Left lobe of liver (tissue), 2 donors: ENCODE results near the gene CHSY1. TPM values are rescaled to one million over a fixed set of nuclear protein-coding genes. Genes with fewer than 3 reads are reported as not detected.
A peak's percentile ranks its signal among the peaks of the same experiment; 100 is the strongest.

ENCODE experiments used
- ATAC-seq: fragments of 200-7000 bp; cut with Tn5 transposase; one replicate; pipeline ENCODE4 v1.9.1; 2020; ENCODE audit warnings: mild to moderate bottlenecking, moderate library complexity
- DNase-seq: peaks from one replicate; pipeline ENCODE4 v3.0.0-alpha.2; 2020; ENCODE audit warnings: low spot score
- total RNA-seq: library from RNA; stranded (reverse); gene quantifications from one replicate; pipeline ENCODE4 v1.2.1, GENCODE V29; 2021
- donor health status: DM: no; HTN: no; CAD: no; lungs with moderate emphysema.
- donor health status: DM: no; HTN: yes; CAD: no.

CHSY1 gene
- total RNA-seq, 1 donor from 2014 or later = 6.3 TPM

DNA sequence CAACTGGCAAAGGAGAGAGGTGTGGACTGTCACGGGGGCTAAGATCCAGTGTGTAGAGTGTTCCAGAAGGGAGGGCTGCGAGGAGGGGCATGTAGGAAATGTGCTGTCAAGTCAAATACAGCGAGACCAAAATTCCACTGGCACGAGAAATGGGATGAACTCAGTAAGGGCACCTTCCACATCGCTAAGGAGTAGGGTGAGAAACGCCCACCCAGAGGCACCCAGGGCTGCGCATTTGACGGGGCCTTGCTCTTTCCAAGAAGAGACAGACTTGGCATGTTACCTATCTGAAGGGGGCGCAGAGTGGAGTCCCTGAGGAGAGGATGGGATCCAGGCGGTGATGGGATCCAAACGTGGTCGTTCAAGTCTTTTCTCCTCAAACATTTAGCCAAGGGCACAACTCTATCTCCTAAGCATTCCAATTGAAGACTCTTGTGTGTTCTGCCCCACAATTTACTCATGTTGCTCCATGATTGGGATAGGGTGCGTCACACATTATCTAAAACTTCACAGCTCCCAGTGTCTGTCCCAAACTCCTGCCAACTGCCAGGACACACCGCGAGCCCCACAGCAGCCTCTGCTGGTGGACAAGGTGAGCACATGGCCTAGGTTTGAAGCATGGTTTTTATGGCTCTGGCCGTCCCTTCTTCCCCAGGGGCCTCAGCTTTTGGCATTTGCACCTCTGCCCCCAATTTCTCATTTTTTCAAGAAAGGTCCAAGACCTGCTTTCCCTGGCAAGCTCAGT lies 17.8 kb upstream of the CHSY1 start:
- peak; percentile 66 for ATAC-seq
- DNase-seq = no peak

DNA sequence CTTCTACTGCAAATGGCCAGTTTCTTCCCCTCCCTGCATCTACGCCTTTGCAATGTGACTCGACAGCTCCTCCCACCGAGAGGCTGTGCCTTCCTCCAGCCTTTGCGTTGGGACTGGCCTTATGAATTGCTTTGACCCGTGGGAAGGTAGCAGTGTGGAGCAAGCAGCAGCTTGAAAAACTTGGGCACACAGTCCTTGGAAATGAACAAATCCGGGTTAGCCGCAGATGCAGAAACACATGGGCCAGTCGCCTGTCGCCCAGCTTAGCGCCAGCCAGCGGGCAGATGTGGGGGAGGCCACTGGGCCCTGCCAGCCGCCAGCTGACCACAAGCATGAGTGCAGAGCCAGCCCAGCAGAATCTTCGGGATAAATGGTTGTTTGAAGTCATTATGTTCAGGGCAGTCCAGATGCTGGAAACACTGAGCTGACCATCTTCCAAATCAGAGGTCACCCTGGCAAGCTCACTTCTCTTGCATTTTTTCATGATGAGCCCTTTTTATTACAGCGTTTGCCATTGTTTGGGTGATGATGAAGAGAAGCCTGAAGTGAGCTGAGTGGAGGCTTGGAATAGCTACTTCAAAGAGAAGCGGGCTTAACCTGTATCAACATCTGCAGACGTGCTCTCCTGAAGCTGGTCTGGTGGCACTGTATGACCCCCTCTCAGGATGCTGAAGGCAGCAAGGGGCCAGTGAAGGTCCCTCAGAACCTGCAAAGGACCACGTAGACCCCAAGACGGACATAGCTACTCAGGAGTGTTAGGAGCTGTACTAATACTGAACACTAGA lies 15.7 kb upstream of the CHSY1 start:
- DNase-seq = no peak

DNA sequence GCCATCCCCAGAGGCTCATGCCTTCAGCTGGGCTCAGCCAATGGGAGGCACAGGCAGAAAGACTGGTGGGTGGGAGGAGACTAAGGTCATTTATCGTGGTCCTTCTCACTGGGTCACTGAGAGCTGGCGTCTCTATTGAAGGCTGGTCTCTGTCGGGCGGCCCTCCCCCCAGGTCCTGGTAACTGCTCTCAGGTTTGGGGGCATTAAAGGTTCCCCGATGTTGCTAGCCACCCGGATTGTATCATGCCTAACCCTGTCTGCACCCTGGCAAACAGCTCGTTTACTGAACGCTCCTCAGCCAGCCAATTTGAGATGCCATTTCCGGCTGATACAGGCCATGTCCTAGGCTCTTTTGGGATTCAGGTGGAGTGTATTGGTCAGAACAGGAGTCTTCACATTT lies 14.9 kb upstream of the CHSY1 start:
- ATAC-seq (peak; percentile 5), DNase-seq (no peak)

More for the DNA sequence above, 15.7 kb upstream of the CHSY1 start:
- peak; percentile 35 for ATAC-seq

DNA sequence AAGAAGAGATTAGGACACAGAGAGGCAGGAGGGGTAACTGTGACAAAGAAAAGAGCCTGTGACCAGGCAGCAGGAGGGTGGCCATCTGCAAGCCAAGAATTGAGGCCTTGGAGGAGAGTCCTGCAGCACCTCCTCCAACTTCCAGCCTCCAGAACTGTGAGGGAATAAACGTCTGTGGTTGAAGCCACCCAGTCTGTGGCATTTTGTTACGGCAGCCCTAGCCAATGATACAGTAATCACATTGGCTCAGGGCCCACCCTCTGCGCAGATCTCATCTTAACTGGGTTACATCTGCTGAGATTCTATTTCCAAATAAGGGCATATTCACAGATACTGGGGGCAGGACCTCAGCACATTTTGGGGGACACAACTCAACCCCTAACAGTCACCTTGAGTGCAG lies 14.2 kb upstream of the CHSY1 start:
- no peak for ATAC-seq
- no peak for DNase-seq

DNA sequence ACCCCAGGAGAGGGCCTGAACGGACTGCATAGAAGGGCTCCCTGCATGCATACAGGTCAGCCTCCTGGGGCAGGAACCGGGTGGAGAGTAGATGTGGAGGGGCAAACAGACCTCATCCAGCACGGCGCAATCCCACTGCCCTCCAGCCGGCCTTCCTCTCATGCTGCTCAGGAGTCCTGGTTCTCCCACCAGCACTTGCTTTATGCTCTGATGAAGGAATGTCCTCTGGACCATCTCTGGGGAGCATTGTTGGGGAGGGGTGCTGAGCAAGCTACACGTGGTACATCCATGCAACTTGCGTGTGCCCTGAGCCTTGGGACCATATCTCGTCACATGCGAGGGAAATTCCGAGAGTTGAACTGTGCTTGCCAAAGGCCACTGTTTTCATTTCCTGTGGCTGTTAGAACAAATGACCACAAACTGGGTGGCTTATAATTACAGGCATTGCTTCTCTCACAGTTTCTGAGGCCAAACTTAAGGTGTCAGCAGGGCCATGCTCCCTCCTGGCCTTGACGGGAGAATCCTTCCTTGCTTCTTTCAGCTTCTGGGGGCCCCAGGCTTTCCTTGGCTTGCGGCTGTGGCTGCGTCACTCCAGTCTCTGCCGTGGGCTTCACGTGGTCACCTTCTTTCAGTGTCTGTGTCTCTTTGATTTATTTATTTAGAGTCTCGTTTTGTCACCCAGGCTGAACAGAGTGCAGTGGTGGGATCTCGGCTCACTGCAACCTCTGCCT lies 13.2 kb upstream of the CHSY1 start:
- no peak for DNase-seq
- ATAC-seq = no peak

DNA sequence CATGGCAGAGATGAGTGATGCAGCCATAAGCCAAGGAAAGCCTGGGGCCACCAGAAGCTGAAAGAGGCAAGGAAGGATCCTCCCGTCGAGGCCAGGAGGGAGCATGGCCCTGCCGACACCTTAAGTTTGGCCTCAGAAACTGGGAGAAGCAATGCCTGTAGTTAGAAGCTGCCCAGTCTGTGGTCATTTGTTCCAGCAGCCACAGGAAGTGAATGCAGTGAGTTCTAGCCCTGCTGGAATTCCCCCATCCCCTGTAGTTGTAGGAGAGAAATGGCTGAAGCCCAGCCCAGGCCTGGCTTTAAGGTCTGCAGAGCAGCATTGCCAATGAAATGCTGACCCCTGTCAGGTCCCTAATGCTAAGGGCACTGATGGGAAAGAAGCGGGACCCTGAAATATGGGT lies 12.2 kb upstream of the CHSY1 start:
- ATAC-seq (no peak), DNase-seq (no peak)

DNA sequence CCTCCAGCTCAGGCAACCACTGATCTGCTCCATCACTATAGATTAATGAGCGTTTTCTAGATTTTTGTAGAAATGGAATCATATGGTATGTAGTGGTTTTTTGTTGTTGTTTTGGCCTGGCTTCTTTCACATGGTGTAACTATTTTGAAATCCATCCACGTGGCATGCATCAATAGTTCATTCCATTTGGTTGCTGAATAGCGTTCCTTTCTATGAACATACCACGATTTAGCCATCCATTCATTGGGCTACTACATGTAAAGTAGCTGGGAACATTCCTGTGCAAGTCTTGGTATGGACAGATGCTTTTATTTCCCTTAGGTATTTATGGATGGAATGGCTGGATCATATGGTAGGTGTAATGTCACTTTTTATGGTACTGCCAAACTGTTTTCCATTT lies 10.7 kb upstream of the CHSY1 start:
- DNase-seq (no peak), ATAC-seq (no peak)

DNA sequence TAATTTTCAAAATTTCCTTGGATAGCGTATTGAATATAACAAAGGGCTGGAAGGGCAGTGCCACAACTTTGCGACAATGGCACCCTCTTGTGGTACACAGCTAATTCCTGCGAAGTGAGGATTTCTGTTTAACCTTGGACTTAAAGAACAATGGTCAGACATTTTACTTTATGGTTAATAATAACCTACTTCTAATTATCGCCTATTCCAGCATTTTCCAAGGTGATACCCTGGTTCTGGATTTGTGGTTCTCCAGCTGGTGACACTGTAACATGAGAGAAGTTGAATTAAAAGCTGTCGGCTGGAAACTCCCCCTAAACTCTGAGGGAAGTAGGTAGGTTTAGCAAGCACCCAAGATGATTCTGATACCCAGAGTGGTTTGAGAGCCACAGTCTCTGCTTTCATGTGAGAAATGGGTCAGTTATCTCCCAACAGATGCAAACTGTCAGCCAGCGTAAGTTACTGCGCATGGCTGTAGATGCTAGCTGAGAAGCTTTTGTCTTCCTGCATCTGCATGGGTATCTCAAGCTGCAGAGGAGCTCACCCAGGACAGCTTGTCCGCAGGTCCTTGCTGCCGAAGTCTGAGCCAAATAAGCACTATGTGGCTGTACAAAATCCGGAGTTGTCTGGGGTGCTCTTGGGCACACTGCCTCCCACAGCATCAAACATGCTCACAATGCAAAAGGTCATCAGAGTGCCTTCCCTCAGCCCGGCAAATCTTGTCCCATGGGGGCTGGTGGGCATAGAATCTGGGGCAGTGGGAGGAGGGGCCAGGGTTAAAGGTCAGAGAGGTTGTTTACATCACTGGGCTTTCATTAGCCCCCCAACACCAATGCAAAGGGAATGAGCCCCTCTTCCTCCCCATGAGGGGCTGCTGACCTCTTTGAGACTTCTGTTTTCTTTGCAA lies 6.6 kb upstream of the CHSY1 start:
- peak; percentile 92 for ATAC-seq
- peak; percentile 59 for DNase-seq

DNA sequence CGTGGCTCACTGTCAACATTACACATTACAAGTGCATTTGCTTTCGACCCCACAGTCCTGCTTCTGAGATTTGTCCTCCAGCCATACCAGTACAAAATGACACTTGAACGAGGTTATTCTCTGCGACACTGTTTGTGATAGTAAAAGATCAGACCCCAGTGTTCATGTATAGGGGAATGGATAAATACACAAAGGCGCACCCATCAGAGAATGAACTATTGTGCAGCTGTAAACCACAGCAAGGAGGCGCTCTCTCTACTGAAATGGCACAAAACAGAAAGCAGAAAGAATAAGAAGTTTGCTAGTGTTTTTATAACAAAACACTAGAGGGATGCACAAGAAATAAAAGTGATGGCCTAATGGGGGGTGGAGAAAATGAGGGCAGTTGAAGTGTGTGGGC lies 4.9 kb upstream of the CHSY1 start:
- DNase-seq (no peak), ATAC-seq (no peak)

DNA sequence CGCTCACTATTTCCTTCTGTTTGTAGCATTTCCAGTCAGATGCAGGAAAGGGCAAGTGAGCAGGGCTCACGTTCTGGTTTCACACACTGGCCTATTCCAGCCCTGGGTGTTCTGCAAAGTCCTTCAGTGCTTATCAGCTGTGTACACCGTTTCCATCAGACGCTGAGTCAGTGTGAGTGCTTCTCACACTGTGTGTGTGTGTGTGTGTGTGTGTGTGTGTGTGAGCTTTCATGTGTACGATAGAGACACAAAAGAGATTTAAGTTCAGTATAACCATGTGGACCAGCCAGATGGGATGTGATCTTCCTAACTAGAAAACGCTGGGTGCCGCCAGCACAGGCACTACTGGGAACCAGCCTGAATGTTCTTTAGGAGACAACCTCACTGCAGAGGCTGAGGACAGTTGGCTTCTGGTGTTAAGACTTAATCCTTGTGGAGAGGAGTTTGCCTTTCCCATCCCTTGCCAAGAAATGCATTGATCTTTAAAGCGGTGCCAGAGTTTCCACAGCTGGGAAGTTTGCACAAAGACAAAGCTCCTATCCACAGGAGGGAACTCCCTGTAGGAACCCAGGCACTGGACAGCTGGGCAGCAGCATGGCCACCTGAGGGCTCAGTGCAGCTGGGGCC lies 3.9 kb upstream of the CHSY1 start:
- ATAC-seq = no peak

DNA sequence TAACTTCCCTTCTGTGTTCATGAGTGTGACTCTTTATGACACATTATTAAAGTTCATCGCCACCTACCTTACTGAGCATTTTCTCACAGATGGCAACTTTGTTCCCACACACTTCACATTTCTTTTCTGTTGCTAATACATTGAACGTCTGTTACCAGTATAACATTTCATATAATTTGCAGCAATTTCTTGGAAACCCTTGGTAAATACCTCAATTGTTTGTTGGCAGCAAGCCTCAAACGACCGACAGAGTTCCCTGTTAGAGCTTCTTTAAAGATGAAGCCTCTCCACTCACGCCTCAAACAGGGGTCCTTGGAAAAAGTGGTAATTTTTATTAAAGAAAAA lies 3.2 kb upstream of the CHSY1 start:
- ATAC-seq (no peak), DNase-seq (no peak)

More for the DNA sequence above, 3.9 kb upstream of the CHSY1 start:
- no peak for DNase-seq

DNA sequence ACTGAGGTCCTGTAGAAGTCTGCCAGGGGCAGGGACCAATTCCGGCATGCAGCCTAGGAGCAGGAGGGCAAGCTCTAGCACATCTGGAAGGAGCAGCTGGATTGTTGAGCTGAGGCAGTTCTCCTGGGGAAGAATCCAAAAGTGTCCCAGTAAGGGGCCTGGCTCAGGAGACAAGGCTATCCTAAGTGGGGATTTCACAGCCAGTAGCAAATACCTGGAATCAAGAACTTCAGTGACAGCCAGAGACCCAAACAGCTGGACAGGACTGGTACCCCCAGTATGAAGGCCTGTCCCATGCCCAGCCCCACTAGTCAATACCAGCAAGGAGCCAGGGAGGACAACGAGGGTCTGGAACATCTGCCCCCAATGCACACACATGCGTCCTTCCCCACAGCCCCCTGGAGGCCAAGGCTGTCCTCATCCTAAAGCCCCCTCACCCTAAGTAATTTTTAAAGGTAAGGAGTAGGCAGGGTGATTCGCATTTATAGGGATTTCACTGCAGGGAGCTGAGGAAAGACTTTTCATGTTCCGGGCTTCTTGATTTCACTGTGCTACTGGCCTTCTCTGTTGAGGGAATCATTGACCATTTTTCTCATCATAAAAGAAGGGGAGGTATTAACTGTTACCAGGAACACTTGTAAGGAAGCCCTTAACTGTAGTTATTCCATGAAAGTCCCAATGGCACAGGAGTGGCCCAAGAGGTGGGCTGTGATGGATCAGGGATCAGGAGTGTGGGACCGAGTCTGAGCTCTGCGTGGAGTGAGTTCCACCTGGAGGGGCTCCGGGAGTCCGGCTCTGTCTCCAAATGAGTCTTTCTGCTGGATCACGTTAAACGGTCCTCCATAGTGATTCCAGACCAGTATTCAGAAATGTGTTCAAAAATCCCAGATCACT lies 2.6 kb upstream of the CHSY1 start:
- no peak for ATAC-seq

DNA sequence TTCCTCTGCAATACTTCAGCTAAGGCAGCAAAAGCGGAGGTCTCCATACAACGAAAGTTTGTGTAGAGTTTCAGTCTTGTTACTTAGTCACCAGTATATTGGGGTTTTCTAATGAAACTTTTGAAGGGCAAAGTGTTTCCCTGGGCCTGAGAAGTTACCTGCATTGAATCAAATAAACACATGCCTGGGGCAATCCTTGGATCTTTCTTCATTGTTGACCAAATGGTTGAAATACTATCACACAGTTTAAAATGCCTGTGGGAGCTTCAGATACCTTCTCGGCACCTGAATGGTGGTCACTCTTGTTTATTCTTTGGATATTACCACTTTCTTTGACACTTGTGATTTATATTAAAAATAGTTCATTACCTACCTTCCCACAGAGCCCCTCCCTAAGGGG lies 988 bp upstream of the CHSY1 start:
- no peak for ATAC-seq
- DNase-seq = no peak

More for the DNA sequence above, 2.6 kb upstream of the CHSY1 start:
- no peak for DNase-seq

DNA sequence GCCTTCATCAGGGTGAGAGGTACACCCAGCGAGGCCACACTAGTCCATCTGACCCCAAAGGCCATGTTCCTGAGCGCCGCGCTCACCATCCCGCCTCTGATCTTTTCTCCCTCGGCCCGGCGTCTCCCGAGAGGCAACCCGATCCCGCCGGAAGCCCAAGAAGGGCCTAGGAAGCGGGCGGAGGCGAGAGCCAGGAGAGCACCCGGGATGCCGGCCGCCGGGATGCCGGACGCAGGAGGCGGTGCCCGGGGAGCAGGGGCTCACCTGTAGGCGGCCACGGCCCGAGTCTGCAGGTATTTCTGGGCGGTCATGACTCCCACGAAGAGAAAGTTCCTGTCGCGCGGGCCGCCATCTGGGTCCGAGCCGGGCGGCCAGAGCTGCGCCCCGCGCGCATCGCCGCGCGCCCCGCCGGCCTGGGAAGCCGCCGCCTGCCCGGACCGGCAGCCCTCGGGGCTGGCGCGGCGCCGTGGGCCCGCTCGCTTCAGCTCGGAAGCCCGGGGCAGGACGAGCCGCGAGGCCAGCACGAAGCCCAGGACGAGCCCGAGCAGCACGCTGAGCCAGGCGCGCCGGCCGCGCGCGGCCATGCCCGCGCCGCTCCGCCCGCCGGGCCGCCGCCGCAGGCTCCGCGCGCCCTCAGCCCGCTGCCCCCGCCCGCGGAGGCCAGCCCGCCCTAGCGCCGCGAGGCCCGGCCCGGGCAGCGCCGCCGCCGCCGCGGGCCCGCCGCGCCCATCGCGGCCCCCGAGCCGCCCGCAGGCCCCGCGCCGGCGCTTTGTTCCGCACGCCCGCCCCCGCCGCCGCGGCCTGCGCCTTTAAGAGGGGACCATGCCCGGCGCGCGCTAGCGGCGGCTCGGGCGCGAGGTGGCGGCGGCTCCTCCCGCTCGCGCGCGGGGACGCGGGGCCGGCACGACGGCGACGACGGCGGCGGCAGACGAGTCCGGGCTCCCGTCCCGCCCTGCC lies 697 bp downstream of the CHSY1 start:
- DNase-seq = peak; percentile 57
- ATAC-seq = peak; percentile 75

DNA sequence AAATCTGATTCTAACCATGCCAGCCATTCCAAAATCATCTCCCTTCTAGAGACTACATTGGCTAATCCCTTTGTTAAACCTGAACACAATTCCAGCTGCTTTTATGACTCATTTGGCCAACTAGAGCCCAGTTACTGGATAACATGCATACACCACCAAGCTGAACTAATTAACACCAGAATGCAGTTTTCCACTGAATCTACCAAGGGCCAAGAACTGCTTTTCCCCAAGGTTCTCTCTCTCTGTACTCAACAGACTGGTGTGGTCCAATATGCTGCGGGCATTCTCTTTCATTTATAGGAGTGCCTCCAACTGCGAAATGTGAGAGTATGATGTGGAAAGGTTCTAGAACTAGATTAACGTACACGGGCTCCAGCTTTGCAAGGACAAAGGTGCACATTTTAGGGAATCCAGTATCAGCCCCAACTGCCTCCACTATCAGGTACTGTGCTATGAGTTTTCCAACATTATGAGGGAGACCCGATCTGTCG lies 1.5 kb downstream of the CHSY1 start:
- DNase-seq (no peak), ATAC-seq (no peak)

DNA sequence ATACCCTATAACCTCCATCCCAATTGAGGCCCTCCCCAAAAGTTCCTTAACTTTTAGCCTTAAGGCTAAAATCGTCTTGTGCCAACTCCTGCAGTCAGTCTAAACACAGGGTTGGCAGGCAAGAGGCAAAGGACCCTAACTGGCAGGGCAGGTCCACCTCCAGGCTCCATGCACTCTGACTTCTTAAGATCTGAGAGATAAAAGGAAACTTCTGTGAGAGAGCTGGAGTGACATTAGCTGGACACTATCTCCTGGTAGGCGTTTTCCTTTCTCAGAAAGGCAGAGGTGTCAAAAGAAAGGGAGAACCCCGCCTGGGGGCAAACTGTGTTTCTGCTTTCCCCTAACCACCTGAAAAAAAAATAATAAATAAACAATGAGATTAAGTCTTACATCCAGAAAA lies 3.6 kb downstream of the CHSY1 start:
- ATAC-seq = no peak
- no peak for DNase-seq

DNA sequence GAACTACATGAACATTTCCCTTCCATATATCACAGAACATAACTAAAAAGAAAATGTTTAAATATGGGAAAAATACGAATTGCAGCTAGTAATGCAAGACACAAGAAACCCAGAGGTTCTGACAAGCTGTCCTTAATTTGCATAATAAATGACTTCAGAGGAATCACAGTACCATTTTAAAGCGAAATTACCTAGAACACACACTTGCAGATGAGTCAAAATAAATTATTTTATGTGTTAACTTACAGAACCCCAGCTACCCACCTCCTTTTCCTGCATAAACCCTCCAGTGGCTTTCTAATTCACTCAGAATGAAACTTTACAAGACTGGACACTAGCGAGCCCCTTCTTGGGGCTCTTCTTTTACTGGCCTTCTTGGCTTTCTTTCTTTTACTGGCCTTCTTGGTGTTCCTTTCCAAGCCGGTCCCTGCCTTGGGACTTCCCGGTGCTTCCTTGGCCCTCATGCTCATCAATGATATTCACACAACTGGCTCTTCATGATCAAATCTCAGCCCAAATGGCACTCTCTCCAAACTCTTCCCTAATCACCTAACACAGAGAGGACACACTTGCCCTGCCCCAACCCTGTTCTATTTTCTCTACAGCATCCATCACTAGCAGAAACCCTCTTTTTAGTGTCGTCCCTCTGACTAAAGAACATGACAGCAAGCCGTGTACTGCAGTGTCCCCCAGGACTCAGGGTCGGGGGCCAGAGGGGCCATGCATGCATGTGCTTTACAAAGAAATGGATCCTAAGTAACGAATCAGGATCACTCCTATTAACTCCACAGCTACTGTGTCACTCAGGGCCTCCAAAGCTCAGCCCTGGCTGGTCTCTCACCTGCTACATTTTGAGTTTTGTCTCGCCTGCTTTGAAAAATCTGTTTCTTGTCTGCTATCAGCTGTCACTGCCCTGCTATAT lies 4.8 kb downstream of the CHSY1 start:
- DNase-seq (peak; percentile 23), ATAC-seq (no peak)
